ENCODE measurements around the gene PRR12. TPM values are rescaled to one million over a fixed set of nuclear protein-coding genes. Genes with fewer than 3 reads are reported as not detected.

The PRR12 gene
- total and polyA plus RNA-seq, 9 of the 15 experiments (the other 6 are each of a cell fraction or from before 2014, with no cell fraction given): 0.01 to 21.1 (median 0.98) TPM

GRCh38 chr19:49672131-49672919 is 81.3 kb downstream of the PRR12 start:
- Histone ChIP-seq H3K36me3 (ENCODE audit: control insufficient read depth, insufficient read depth, low read length) (peaks cover 60% of the 10 kb centered on the region), H3K9ac (ENCODE audit: insufficient read depth in 1 of 2, low read depth in 2 of 2, low read length in 2 of 2) (peak overlapping the region; percentile 42 to 86; a peak in 3 of 4 replicates), H3K79me2 (ENCODE audit: control insufficient read depth, insufficient read depth, low read length) (peaks cover 21% of the 10 kb centered on the region), H4K20me1 (replicated peaks; ENCODE audit: control insufficient read depth, insufficient read depth, low read length) (0 out of 2 replicates have a peak, but pooled peaks cover 4% of the 10 kb centered on the region), H3K9me1 (ENCODE audit: control insufficient read depth, insufficient read depth, low read length) (no peaks in the 10 kb centered on the region), H3K27ac (ENCODE audit: extremely low read depth, low read depth, low read length) (peak overlapping the region; percentile 44; the same call in 1 of the 3 replicates), H3K4me2 (ENCODE audit: insufficient read depth, low read length) (peak overlapping the region; percentile 75), H3K4me3 (peak overlapping the region; percentile 16; the same call in 1 of the 2 replicates), H3K27me3 (ENCODE audit: control insufficient read depth in 2 of 2, insufficient read depth in 2 of 2, low read length in 2 of 2) (no peaks in the 10 kb centered on the region), H2AFZ (ENCODE audit: low read depth, low read length) (peak overlapping the region; percentile 68), H3K9me3 (replicated peaks; ENCODE audit: control insufficient read depth, insufficient read depth, low read depth, low read length) (no peaks in the 10 kb centered on the region; the same call in 1 of the 2 replicates), H3K4me1 (replicated peaks in 1 of 2; ENCODE audit: control insufficient read depth in 2 of 2, insufficient read depth in 2 of 2, low read length in 2 of 2) (peaks cover 18 to 26% of the 10 kb centered on the region in 2 experiments; a peak in 4 of 5 replicates)
- peak; percentile 96 for FAIRE-seq
- in situ Hi-C loops (cut with MboI): loop anchor here (5.0 kb wide), 1 partner anchor 165 kb away; no protein-coding TSS in a partner anchor
- intact Hi-C loops (cut with micrococcal nuclease): no loop called here
- peak; percentile 61 for ATAC-seq
- CTCF ChIA-PET (ENCODE audit: low intra/inter-chr PET ratio): interaction anchor here (0.7 to 1.3 kb wide), 3 partner anchors 170 to 311 kb away, joined by 3 read pairs; no protein-coding TSS in a partner anchor
- 5% methylated on average over 23 of the region's 28 CpGs for WGBS (ENCODE audit: insufficient coverage, low coverage, missing lambda C conversion rate)
- BruUV-seq (replicated peaks): no TSS peak
- DNase-seq (ENCODE audit: extremely low read depth in 1 of 4, low spot score in 3 of 4): peak; percentile 71 to 91 (median 80)
- POLR2A ChIA-PET: interaction anchor here (0.7 to 1.4 kb wide), 2 partner anchors 38 to 177 kb away, joined by 3 read pairs; partner anchors contain the start of gene RPS11
- no peak for TF ChIP-seq NKRF (IDR thresholded peaks at IDR 0.05; ENCODE audit: borderline replicate concordance)
- 0 out of 2 replicates have a peak, but pooled peaks have one; percentile 17 for TF ChIP-seq NFATC3 (IDR thresholded peaks at IDR 0.05)
- TF ChIP-seq FOS (IDR thresholded peaks at IDR 0.05; ENCODE audit: extremely low read depth, insufficient read length): no peak
- TF ChIP-seq TFAP4 (CRISPR knock-in tag; IDR thresholded peaks at IDR 0.05; ENCODE audit: borderline replicate concordance): peak; percentile 74
- peak; percentile 56; the same call in 1 of the 2 replicates for TF ChIP-seq ETV5 (CRISPR knock-in tag; IDR thresholded peaks at IDR 0.05; ENCODE audit: low read depth)
- 0 out of 2 replicates have a peak, but pooled peaks have one; percentile 71 for TF ChIP-seq ZNF592 (IDR thresholded peaks at IDR 0.05)
- peak; percentile 57; the same call in 1 of the 2 replicates for TF ChIP-seq SMAD4 (CRISPR knock-in tag; conservative IDR thresholded peaks at IDR 0.05)
- TF ChIP-seq EGR1 (conservative IDR thresholded peaks at IDR 0.05): peak; percentile 46; the same call in 1 of the 2 replicates
- TF ChIP-seq ZBTB7A (IDR thresholded peaks at IDR 0.05; ENCODE audit: borderline replicate concordance, control insufficient read depth, low read depth, low read length): peak; percentile 75
- TF ChIP-seq GATAD2A (IDR thresholded peaks at IDR 0.05): peak; percentile 42; the same call in 1 of the 2 replicates
- TF ChIP-seq CC2D1A (IDR thresholded peaks at IDR 0.05): peak; percentile 52
- no peak for TF ChIP-seq ATF1 (CRISPR knock-in tag; IDR thresholded peaks at IDR 0.05)
- TF ChIP-seq ATF1 (tag; IDR thresholded peaks at IDR 0.05): peak; percentile 16; the same call in 1 of the 2 replicates
- 0 out of 4 replicates have a peak, but pooled peaks of 1 of the 2 experiments have one; percentile 61 for TF ChIP-seq RCOR1 (IDR thresholded peaks at IDR 0.05; ENCODE audit: borderline replicate concordance in 1 of 2, low read depth in 2 of 2, low read length in 2 of 2)

Data from K562 (cell line).